ENCODE data around the gene PRR9.

DNA sequence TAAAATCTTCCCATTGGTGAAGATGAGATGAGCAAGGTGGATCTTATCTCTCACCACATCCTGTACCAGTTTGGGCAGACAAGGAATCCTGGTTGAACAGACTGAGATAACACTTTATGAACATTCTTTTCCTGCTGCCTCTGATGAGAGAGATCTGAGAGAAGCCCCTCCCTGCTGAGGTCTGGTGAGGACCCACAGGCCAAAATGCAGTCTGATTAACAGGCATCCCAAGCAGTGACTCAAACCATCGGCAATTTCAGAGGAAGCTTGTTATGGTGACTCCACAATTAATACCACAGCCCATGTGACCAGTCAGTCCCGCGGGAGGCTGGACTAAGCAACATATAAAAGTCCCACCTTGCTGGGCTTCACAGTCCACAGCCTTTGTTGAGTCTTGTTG, at the start of gene PRR9:
- TF ChIP-seq, protein P1, sequence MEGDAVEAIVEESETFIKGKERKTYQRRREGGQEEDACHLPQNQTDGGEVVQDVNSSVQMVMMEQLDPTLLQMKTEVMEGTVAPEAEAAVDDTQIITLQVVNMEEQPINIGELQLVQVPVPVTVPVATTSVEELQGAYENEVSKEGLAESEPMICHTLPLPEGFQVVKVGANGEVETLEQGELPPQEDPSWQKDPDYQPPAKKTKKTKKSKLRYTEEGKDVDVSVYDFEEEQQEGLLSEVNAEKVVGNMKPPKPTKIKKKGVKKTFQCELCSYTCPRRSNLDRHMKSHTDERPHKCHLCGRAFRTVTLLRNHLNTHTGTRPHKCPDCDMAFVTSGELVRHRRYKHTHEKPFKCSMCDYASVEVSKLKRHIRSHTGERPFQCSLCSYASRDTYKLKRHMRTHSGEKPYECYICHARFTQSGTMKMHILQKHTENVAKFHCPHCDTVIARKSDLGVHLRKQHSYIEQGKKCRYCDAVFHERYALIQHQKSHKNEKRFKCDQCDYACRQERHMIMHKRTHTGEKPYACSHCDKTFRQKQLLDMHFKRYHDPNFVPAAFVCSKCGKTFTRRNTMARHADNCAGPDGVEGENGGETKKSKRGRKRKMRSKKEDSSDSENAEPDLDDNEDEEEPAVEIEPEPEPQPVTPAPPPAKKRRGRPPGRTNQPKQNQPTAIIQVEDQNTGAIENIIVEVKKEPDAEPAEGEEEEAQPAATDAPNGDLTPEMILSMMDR (IDR thresholded peaks at IDR 0.05) = no peak
- TF ChIP-seq POLR2A (IDR thresholded peaks at IDR 0.05) = no peak

Data from suprapubic skin (tissue), 3 donors.